HAP-1 (cell line): ENCODE data around the gene MON1B.
A peak's percentile ranks its signal among the peaks of the same experiment; 100 is the strongest.
"Not testable (repeated sequence)": the region's sequence is repeated elsewhere in the genome, so short reads cannot be mapped to it uniquely, and the experiment has no call there.

Source experiments
- DNase-seq, 2 experiments: peaks; one replicate each; pipeline ENCODE4 v3.0.0-alpha.2; 2016 to 2020; ENCODE audit warnings: low spot score in 2 of 2
- H3K27me3 ChIP-seq: fragments of 250-450 bp; sonication (Bioruptor Pico); 2 replicates; pipeline ENCODE4 v1.5.1; 2020; ENCODE audit warnings: low read depth, mild to moderate bottlenecking, moderate library complexity
- H3K36me3 ChIP-seq: fragments of 250-450 bp; sonication (Bioruptor Pico); replicated peaks from 2 replicates; pipeline ENCODE4 v1.5.1; 2020; ENCODE audit warnings: mild to moderate bottlenecking
- H3K4me1 ChIP-seq: fragments of 250-450 bp; sonication (Bioruptor Pico); 2 replicates; pipeline ENCODE4 v1.5.1; 2020; ENCODE audit warnings: mild to moderate bottlenecking
- H3K4me3 ChIP-seq: fragments of 250-450 bp; sonication (Bioruptor Pico); 2 replicates; pipeline ENCODE4 v1.5.1; 2020; ENCODE audit warnings: mild to moderate bottlenecking, moderate library complexity
- H3K9me3 ChIP-seq: fragments of 250-450 bp; sonication (Bioruptor Pico); 2 replicates; pipeline ENCODE4 v1.5.1; 2020; ENCODE audit warnings: mild to moderate bottlenecking, moderate library complexity
- in situ Hi-C: fragments of 300-500 bp; cut with MboI; formaldehyde crosslinking; loops from 3 replicates; pipeline ENCODE4 v1.14.3; 2020; ENCODE audit warnings: low sequenced_read_pairs, inconsistent platforms, mixed read lengths

The MON1B gene

GRCh38 chr16:77172951-77173350, 18.0 kb upstream of the MON1B start:
- Histone ChIP-seq H3K36me3 (no peaks in the 10 kb centered on the region), H3K4me3 (no peak overlapping the region), H3K27me3 (0 out of 2 replicates have a peak, but pooled peaks cover 4% of the 10 kb centered on the region), H3K9me3 (no peaks in the 10 kb centered on the region), H3K4me1 (no peaks in the 10 kb centered on the region)
- DNase-seq, result no peak
- in situ Hi-C loops, result loop anchor here (10.0 to 25.0 kb wide), 2 partner anchors 511 to 1378 kb away; no protein-coding TSS in a partner anchor

- Histone ChIP-seq H3K27me3 (peaks cover 11% of the 10 kb centered on the region), H3K4me3 (no peak overlapping the region), H3K9me3 (no peaks in the 10 kb centered on the region), H3K36me3 (no peaks in the 10 kb centered on the region), H3K4me1 (no peaks in the 10 kb centered on the region)
- DNase-seq, result no peak
- in situ Hi-C loops, result loop anchor here (25.0 kb wide), 1 partner anchor 1546 kb away; the partner anchor contains the start of genes KARS1 and TERF2IP
These were observed 7.9 kb upstream of the MON1B start for GRCh38 chr16:77183137-77183536.

- H3K4me1 ChIP-seq, H3K4me3 ChIP-seq, H3K9me3 ChIP-seq, H3K36me3 ChIP-seq, DNase-seq: not testable (repeated sequence)
- H3K27me3 ChIP-seq, result peaks cover 11% of the 10 kb centered on the region
- in situ Hi-C loops, result loop anchor here (25.0 kb wide), 1 partner anchor 1549 kb away; the partner anchor contains the start of genes KARS1 and TERF2IP
These were observed 4.7 kb upstream of the MON1B start for GRCh38 chr16:77186298-77186697.

- in situ Hi-C loops, result loop anchor here (25.0 kb wide), 1 partner anchor 1553 kb away; the partner anchor contains the start of genes KARS1 and TERF2IP
- no peak for DNase-seq
- Histone ChIP-seq H3K36me3 (peaks cover 4% of the 10 kb centered on the region), H3K9me3 (no peaks in the 10 kb centered on the region), H3K4me1 (peaks cover 8% of the 10 kb centered on the region; the same call in 1 of the 2 replicates), H3K27me3 (no peaks in the 10 kb centered on the region; the same call in none of the 2 replicates), H3K4me3 (peak overlapping the region; percentile 69)
These were observed 856 bp upstream of the MON1B start for GRCh38 chr16:77190190-77190477.

GRCh38 chr16:77191259-77191969, 424 bp downstream of the MON1B start:
- DNase-seq, result no peak
- Histone ChIP-seq H3K9me3 (no peaks in the 10 kb centered on the region), H3K27me3 (no peaks in the 10 kb centered on the region; the same call in 1 of the 2 replicates), H3K4me3 (peak overlapping the region; percentile 69), H3K4me1 (peaks cover 8% of the 10 kb centered on the region; the same call in 1 of the 2 replicates), H3K36me3 (peaks cover 13% of the 10 kb centered on the region)
- in situ Hi-C loops, result loop anchor here (25.0 kb wide), 1 partner anchor 1554 kb away; the partner anchor contains the start of genes KARS1 and TERF2IP

GRCh38 chr16:77193377-77193776, 2.4 kb downstream of the MON1B start:
- DNase-seq, result no peak
- in situ Hi-C loops, result loop anchor here (25.0 kb wide), 1 partner anchor 1556 kb away; the partner anchor contains the start of genes KARS1 and TERF2IP
- H3K4me1 ChIP-seq, result peaks cover 8% of the 10 kb centered on the region; the same call in 1 of the 2 replicates
- H3K4me3 ChIP-seq, result no peak overlapping the region
- H3K36me3 ChIP-seq, result peaks cover 18% of the 10 kb centered on the region
- no peaks in the 10 kb centered on the region for H3K9me3 ChIP-seq
- no peaks in the 10 kb centered on the region; the same call in 1 of the 2 replicates for H3K27me3 ChIP-seq

GRCh38 chr16:77194295-77195231, 3.6 kb downstream of the MON1B start:
- H3K4me3 ChIP-seq, result no peak overlapping the region
- H3K36me3 ChIP-seq, result peaks cover 23% of the 10 kb centered on the region
- no peaks in the 10 kb centered on the region for H3K27me3 ChIP-seq
- in situ Hi-C loops, result loop anchor here (25.0 kb wide), 1 partner anchor 1557 kb away; the partner anchor contains the start of genes KARS1 and TERF2IP
- H3K4me1 ChIP-seq, result peaks cover 8% of the 10 kb centered on the region; the same call in 1 of the 2 replicates
- H3K9me3 ChIP-seq, result no peaks in the 10 kb centered on the region
- no peak for DNase-seq

- no peak overlapping the region for H3K4me3 ChIP-seq
- no peak for DNase-seq
- H3K36me3 ChIP-seq, result peaks cover 23% of the 10 kb centered on the region
- H3K4me1 ChIP-seq, result 0 out of 2 replicates have a peak, but pooled peaks cover 5% of the 10 kb centered on the region
- in situ Hi-C loops, result loop anchor here (25.0 kb wide), 1 partner anchor 1558 kb away; the partner anchor contains the start of genes KARS1 and TERF2IP
- H3K27me3 ChIP-seq, result no peaks in the 10 kb centered on the region
- no peaks in the 10 kb centered on the region for H3K9me3 ChIP-seq
These were observed 4.4 kb downstream of the MON1B start for GRCh38 chr16:77195411-77195810.

- in situ Hi-C loops, result loop anchor here (25.0 kb wide), 1 partner anchor 1560 kb away; the partner anchor contains the start of genes KARS1 and TERF2IP
- Histone ChIP-seq H3K36me3 (peaks cover 23% of the 10 kb centered on the region), H3K27me3 (no peaks in the 10 kb centered on the region), H3K4me3 (no peak overlapping the region), H3K9me3 (no peaks in the 10 kb centered on the region), H3K4me1 (no peaks in the 10 kb centered on the region)
- DNase-seq, result no peak
These were observed 6.8 kb downstream of the MON1B start for GRCh38 chr16:77197747-77198146.

- no peaks in the 10 kb centered on the region for H3K27me3 ChIP-seq
- H3K9me3 ChIP-seq, result no peaks in the 10 kb centered on the region
- no peak within 1 kb of the TSS for H3K4me3 ChIP-seq
- DNase-seq, result no peak
- H3K36me3 ChIP-seq, result peaks cover 20% of the 10 kb centered on the region
- no peaks in the 10 kb centered on the region for H3K4me1 ChIP-seq
- in situ Hi-C loops, result loop anchor here (25.0 kb wide), 1 partner anchor 1562 kb away; the partner anchor contains the start of genes KARS1 and TERF2IP
These were observed 8.2 kb downstream of the MON1B start, which contains the start of gene SYCE1L for GRCh38 chr16:77199211-77199610. SYCE1L (plus strand) TSS chr16:77199408; CDS start chr16:77199452, 44 bp downstream.

- no peaks in the 10 kb centered on the region for H3K4me1 ChIP-seq
- H3K4me3 ChIP-seq, result no peak overlapping the region
- in situ Hi-C loops, result no loop called here
- H3K27me3 ChIP-seq, result no peaks in the 10 kb centered on the region
- no peaks in the 10 kb centered on the region for H3K9me3 ChIP-seq
- no peaks in the 10 kb centered on the region for H3K36me3 ChIP-seq
- DNase-seq, result no peak
These were observed 15.5 kb downstream of the MON1B start for GRCh38 chr16:77206533-77206932.

- H3K4me1 ChIP-seq, result no peaks in the 10 kb centered on the region
- DNase-seq, result no peak
- in situ Hi-C loops, result no loop called here
- no peaks in the 10 kb centered on the region for H3K36me3 ChIP-seq
- no peaks in the 10 kb centered on the region for H3K27me3 ChIP-seq
- H3K4me3 ChIP-seq, result no peak overlapping the region
- no peaks in the 10 kb centered on the region for H3K9me3 ChIP-seq
These were observed 16.0 kb downstream of the MON1B start for GRCh38 chr16:77207030-77207429.

GRCh38 chr16:77208382-77208781, 17.4 kb downstream of the MON1B start:
- Histone ChIP-seq H3K36me3 (no peaks in the 10 kb centered on the region), H3K4me3 (no peak overlapping the region), H3K9me3 (no peaks in the 10 kb centered on the region), H3K4me1 (no peaks in the 10 kb centered on the region), H3K27me3 (no peaks in the 10 kb centered on the region)
- no peak for DNase-seq
- in situ Hi-C loops, result no loop called here
